HepG2 (cell line): ENCODE measurements around the gene HNRNPR.

Experiments
- EP300 ChIP-seq, 3 experiments: sonication (generic) in 1 of 3; formaldehyde crosslinking in 1 of 3; IDR thresholded peaks; 2 replicates each; pipeline versions ENCODE4 v1.5.1 to v1.6.1; 2011 to 2020; ENCODE audit warnings: low read depth in 2 of 3, low read length in 2 of 3, borderline replicate concordance in 1 of 3, improper control_type of control experiment in 1 of 3, mild to moderate bottlenecking in 1 of 3, missing genetic modification reagents in 1 of 3, moderate library complexity in 1 of 3
- ESRRA ChIP-seq: sonication (generic); formaldehyde crosslinking; IDR thresholded peaks from 2 replicates; pipeline ENCODE4 v1.5.1; 2020; ENCODE audit warnings: mild to moderate bottlenecking, low read depth, missing genetic modification reagents
- GTF2F1 ChIP-seq: fragments of 150-350 bp; IDR thresholded peaks from 2 replicates; pipeline ENCODE4 v1.6.1; 2014; ENCODE audit warnings: low read length
- IKZF4 ChIP-seq: sonication (generic); formaldehyde crosslinking; IDR thresholded peaks from 2 replicates; pipeline ENCODE4 v1.5.1; 2020; ENCODE audit warnings: borderline replicate concordance, mild to moderate bottlenecking, low read depth, missing genetic modification reagents; ENCODE audit errors: not compliant biosample characterization
- ISL2 ChIP-seq: sonication (generic); formaldehyde crosslinking; IDR thresholded peaks from 2 replicates; pipeline ENCODE4 v1.5.0; 2020; ENCODE audit warnings: missing genetic modification reagents
- KDM5A ChIP-seq: fragments of 200-600 bp; sonication (generic); IDR thresholded peaks from 2 replicates; pipeline ENCODE4 v1.7.0; 2018; ENCODE audit warnings: antibody characterized with exemption, mild to moderate bottlenecking, low read length, borderline replicate concordance
- MYC ChIP-seq: sonication (generic); formaldehyde crosslinking; IDR thresholded peaks from 2 replicates; pipeline ENCODE4 v1.9.0; 2021; ENCODE audit warnings: missing genetic modification reagents, borderline replicate concordance
- RAD21 ChIP-seq: fragments of 450-650 bp; formaldehyde crosslinking; IDR thresholded peaks from 2 replicates; pipeline ENCODE4 v1.5.0; 2020; ENCODE audit warnings: mild to moderate bottlenecking
- ZNF615 ChIP-seq: sonication (generic); formaldehyde crosslinking; IDR thresholded peaks from 2 replicates; pipeline ENCODE4 v1.5.0; 2020; ENCODE audit warnings: mild to moderate bottlenecking, missing genetic modification reagents, borderline replicate concordance
- ZNF746 ChIP-seq: sonication (generic); formaldehyde crosslinking; IDR thresholded peaks from 2 replicates; pipeline ENCODE4 v1.8.0; 2022; ENCODE audit warnings: mild to moderate bottlenecking, missing genetic modification reagents
- TF ChIP-seq, protein P1 (sequence below): sonication (generic); formaldehyde crosslinking; IDR thresholded peaks from 2 replicates; pipeline ENCODE4 v1.5.0; 2020; ENCODE audit warnings: missing genetic modification reagents, mild to moderate bottlenecking, borderline replicate concordance
- TF ChIP-seq, protein P2 (sequence below), 2 experiments: fragments of 450-650 bp in 1 of 2; sonication (generic) in 1 of 2; formaldehyde crosslinking; IDR thresholded peaks; 2 replicates each; pipeline versions ENCODE4 v1.5.0 to v1.8.0; 2020 to 2022; ENCODE audit warnings: mild to moderate bottlenecking in 1 of 2, missing genetic modification reagents in 1 of 2
- TF ChIP-seq, protein P3 (sequence below): sonication (generic); formaldehyde crosslinking; IDR thresholded peaks from 2 replicates; pipeline ENCODE4 v1.5.0; 2020; ENCODE audit warnings: mild to moderate bottlenecking, missing genetic modification reagents, moderate library complexity
- TF ChIP-seq, protein P4 (sequence below): sonication (generic); formaldehyde crosslinking; IDR thresholded peaks from 2 replicates; pipeline ENCODE4 v1.4.0; 2020; ENCODE audit warnings: missing genetic modification reagents

DNA sequence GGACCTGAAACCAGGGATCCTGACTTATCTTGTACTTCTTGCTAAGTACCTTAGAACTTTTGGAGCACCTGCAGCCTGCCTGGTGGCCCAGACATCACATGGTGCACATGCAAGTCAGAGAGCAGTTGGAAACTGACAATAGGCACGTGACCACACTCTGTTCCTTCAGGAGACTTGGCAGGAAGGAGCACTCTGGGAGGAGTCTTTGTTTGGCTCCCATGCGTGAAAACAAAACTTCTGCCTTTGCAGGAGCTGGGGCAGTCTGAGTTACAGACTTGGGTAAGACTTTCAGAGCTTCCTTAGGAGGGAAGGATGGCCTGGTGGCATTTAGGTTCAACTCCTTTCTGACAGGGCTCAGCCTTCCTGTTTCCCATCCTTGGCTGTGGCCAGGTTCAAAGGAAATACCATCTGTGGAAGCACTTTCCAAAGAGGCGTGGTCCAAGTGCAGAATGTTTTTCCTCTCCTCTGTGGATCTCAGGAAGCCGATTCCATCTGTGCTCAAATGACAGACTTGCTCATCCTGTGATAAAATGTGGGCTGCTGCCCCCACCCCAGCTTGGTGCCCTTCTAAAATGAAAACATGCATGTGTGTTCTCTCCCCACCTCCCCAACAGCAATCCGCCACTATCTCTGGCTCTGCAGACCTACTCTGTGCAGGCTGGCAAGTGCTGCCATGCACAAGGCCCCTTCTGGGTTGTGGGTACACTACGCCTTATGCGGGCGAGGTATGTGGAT is 39.7 kb upstream of the HNRNPR start:
- TF ChIP-seq ZNF615 (CRISPR knock-in tag) (no peak), RAD21 (CRISPR knock-in tag) (no peak), IKZF4 (CRISPR knock-in tag) (no peak), ESRRA (no peak), MYC (no peak), EP300 (IDR thresholded peaks at IDR 0.05; ENCODE audit: low read depth in 2 of 2, low read length in 2 of 2) (no peak), EP300 (CRISPR knock-in tag; IDR thresholded peaks at IDR 0.05; ENCODE audit: borderline replicate concordance) (no peak), GTF2F1 (no peak), KDM5A (no peak), ZNF746 (CRISPR knock-in tag) (no peak), ISL2 (CRISPR knock-in tag) (no peak)
- TF ChIP-seq, protein P1, sequence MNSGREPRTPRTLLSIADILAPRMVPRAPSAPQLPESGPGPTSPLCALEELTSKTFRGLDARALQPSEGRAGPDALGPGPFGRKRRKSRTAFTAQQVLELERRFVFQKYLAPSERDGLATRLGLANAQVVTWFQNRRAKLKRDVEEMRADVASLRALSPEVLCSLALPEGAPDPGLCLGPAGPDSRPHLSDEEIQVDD (CRISPR knock-in tag), result no peak
- TF ChIP-seq, protein P2, sequence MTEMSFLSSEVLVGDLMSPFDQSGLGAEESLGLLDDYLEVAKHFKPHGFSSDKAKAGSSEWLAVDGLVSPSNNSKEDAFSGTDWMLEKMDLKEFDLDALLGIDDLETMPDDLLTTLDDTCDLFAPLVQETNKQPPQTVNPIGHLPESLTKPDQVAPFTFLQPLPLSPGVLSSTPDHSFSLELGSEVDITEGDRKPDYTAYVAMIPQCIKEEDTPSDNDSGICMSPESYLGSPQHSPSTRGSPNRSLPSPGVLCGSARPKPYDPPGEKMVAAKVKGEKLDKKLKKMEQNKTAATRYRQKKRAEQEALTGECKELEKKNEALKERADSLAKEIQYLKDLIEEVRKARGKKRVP (CRISPR knock-in tag; IDR thresholded peaks at IDR 0.05), result no peak
- TF ChIP-seq, protein P3, sequence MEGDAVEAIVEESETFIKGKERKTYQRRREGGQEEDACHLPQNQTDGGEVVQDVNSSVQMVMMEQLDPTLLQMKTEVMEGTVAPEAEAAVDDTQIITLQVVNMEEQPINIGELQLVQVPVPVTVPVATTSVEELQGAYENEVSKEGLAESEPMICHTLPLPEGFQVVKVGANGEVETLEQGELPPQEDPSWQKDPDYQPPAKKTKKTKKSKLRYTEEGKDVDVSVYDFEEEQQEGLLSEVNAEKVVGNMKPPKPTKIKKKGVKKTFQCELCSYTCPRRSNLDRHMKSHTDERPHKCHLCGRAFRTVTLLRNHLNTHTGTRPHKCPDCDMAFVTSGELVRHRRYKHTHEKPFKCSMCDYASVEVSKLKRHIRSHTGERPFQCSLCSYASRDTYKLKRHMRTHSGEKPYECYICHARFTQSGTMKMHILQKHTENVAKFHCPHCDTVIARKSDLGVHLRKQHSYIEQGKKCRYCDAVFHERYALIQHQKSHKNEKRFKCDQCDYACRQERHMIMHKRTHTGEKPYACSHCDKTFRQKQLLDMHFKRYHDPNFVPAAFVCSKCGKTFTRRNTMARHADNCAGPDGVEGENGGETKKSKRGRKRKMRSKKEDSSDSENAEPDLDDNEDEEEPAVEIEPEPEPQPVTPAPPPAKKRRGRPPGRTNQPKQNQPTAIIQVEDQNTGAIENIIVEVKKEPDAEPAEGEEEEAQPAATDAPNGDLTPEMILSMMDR (CRISPR knock-in tag), result no peak
- TF ChIP-seq, protein P4, sequence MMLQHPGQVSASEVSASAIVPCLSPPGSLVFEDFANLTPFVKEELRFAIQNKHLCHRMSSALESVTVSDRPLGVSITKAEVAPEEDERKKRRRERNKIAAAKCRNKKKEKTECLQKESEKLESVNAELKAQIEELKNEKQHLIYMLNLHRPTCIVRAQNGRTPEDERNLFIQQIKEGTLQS (CRISPR knock-in tag), result no peak
